H9 (cell line): ENCODE data around the gene CYP24A1. TPM values are rescaled to one million over a fixed set of nuclear protein-coding genes. Genes with fewer than 3 reads are reported as not detected.

Experiments
- DNase-seq: peaks from one replicate; pipeline ENCODE4 v3.0.0-alpha.2; 2017
- H2AFZ ChIP-seq: one replicate; pipeline ENCODE4 v1.6.1; 2013; ENCODE audit warnings: mild to moderate bottlenecking, low read length, control low read depth, moderate library complexity
- H2AK5ac ChIP-seq: 2 replicates; pipeline ENCODE4 v1.6.1; 2013; ENCODE audit warnings: low read length, control low read depth, mixed read lengths; ENCODE audit not compliant: insufficient read length
- H2BK120ac ChIP-seq: one replicate; pipeline ENCODE4 v1.6.1; 2013; ENCODE audit warnings: low read depth, mild to moderate bottlenecking, low read length, control low read depth, inconsistent platforms; ENCODE audit not compliant: poor library complexity, severe bottlenecking
- H2BK12ac ChIP-seq: 2 replicates; pipeline ENCODE4 v1.6.1; 2013; ENCODE audit warnings: low read length, control low read depth, mixed read lengths, low read depth; ENCODE audit not compliant: insufficient read length
- H2BK15ac ChIP-seq: 2 replicates; pipeline ENCODE4 v1.6.1; 2013; ENCODE audit warnings: low read depth, low read length, control low read depth
- H2BK20ac ChIP-seq: one replicate; pipeline ENCODE4 v1.6.1; 2013; ENCODE audit warnings: low read depth, mild to moderate bottlenecking, low read length, control low read depth, inconsistent platforms; ENCODE audit not compliant: poor library complexity, severe bottlenecking
- H2BK5ac ChIP-seq: 2 replicates; pipeline ENCODE4 v1.6.1; 2013; ENCODE audit warnings: low read length, control low read depth, mixed read lengths; ENCODE audit not compliant: insufficient read length
- H3K14ac ChIP-seq: 2 replicates; pipeline ENCODE4 v1.6.1; 2013; ENCODE audit warnings: low read length, control low read depth; ENCODE audit not compliant: insufficient read depth
- H3K18ac ChIP-seq: 2 replicates; pipeline ENCODE4 v1.6.1; 2013; ENCODE audit warnings: low read depth, mild to moderate bottlenecking, mixed read lengths, low read length, control low read depth; ENCODE audit not compliant: insufficient read length
- H3K23ac ChIP-seq: 2 replicates; pipeline ENCODE4 v1.6.1; 2013; ENCODE audit warnings: low read length, control low read depth, mixed read lengths, low read depth; ENCODE audit not compliant: insufficient read length
- H3K23me2 ChIP-seq: 2 replicates; pipeline ENCODE4 v1.6.1; 2013; ENCODE audit warnings: low read depth, mild to moderate bottlenecking, mixed read lengths, low read length, control low read depth; ENCODE audit not compliant: insufficient read length, poor library complexity, severe bottlenecking
- H3K27ac ChIP-seq: 2 replicates; pipeline ENCODE4 v1.5.1; 2013; ENCODE audit warnings: low read length, control low read depth, mixed read lengths, low read depth; ENCODE audit not compliant: insufficient read length
- H3K27me3 ChIP-seq: 2 replicates; pipeline ENCODE4 v1.6.1; 2013; ENCODE audit warnings: low read length, control low read depth, inconsistent platforms; ENCODE audit not compliant: insufficient read depth
- H3K4ac ChIP-seq: 2 replicates; pipeline ENCODE4 v1.6.1; 2013; ENCODE audit warnings: low read depth, mild to moderate bottlenecking, control low read depth, inconsistent platforms, low read length, moderate library complexity
- H3K4me1 ChIP-seq: 2 replicates; pipeline ENCODE4 v1.6.1; 2013; ENCODE audit warnings: low read length, control low read depth, inconsistent platforms; ENCODE audit not compliant: insufficient read depth
- H3K4me2 ChIP-seq: 2 replicates; pipeline ENCODE4 v1.6.1; 2013; ENCODE audit warnings: low read length, control low read depth, mixed read lengths; ENCODE audit not compliant: insufficient read length, insufficient read depth
- H3K56ac ChIP-seq: 2 replicates; pipeline ENCODE4 v1.6.1; 2013; ENCODE audit warnings: low read depth, mild to moderate bottlenecking, mixed read lengths, low read length, control low read depth; ENCODE audit not compliant: insufficient read length
- H3K79me1 ChIP-seq: 2 replicates; pipeline ENCODE4 v1.6.1; 2013; ENCODE audit warnings: low read depth, mild to moderate bottlenecking, moderate library complexity, low read length, control low read depth, inconsistent platforms; ENCODE audit not compliant: insufficient read depth, poor library complexity, severe bottlenecking
- H3K79me2 ChIP-seq: 2 replicates; pipeline ENCODE4 v1.6.1; 2013; ENCODE audit warnings: low read length, control low read depth, inconsistent platforms; ENCODE audit not compliant: insufficient read depth
- H3K9ac ChIP-seq: 2 replicates; pipeline ENCODE4 v1.6.1; 2013; ENCODE audit warnings: low read length, control low read depth, mixed read lengths; ENCODE audit not compliant: insufficient read length; ENCODE audit errors: extremely low read depth
- H3K9me3 ChIP-seq: one replicate; pipeline ENCODE4 v1.6.1; 2013; ENCODE audit warnings: low read depth, low read length, inconsistent platforms; ENCODE audit not compliant: control insufficient read depth
- H3T11ph ChIP-seq: one replicate; pipeline ENCODE4 v1.6.1; 2013; ENCODE audit warnings: mild to moderate bottlenecking, low read length, control low read depth, inconsistent platforms
- H4K20me1 ChIP-seq: one replicate; pipeline ENCODE4 v1.6.1; 2013; ENCODE audit not compliant: control insufficient read depth, insufficient read length, insufficient read depth
- H4K5ac ChIP-seq: 2 replicates; pipeline ENCODE4 v1.6.1; 2013; ENCODE audit warnings: low read depth, mild to moderate bottlenecking, mixed read lengths, low read length, control low read depth; ENCODE audit not compliant: insufficient read length
- H4K8ac ChIP-seq: replicated peaks from 2 replicates; pipeline ENCODE4 v1.6.1; 2013; ENCODE audit warnings: low read length, control low read depth, mixed read lengths, low read depth; ENCODE audit not compliant: insufficient read length
- H4K91ac ChIP-seq: 2 replicates; pipeline ENCODE4 v1.6.1; 2013; ENCODE audit warnings: low read depth, mild to moderate bottlenecking, moderate library complexity, mixed read lengths, low read length, control low read depth; ENCODE audit not compliant: insufficient read length
- H3K27ac Mint-ChIP-seq, 3 experiments: 2 replicates in 2 of 3; 3 replicates in 1 of 3; pipeline ENCODE4 v1.8.0; 2020 to 2021; ENCODE audit warnings: mixed read lengths in 3 of 3, mild to moderate bottlenecking in 1 of 3, moderate library complexity in 1 of 3
- H3K27me3 Mint-ChIP-seq: 2 replicates; pipeline ENCODE4 v1.8.0; 2021; ENCODE audit warnings: low read depth, mild to moderate bottlenecking, moderate library complexity, mixed read lengths
- H3K36me3 Mint-ChIP-seq, 3 experiments: 2 replicates in 2 of 3; 3 replicates in 1 of 3; pipeline ENCODE4 v1.8.0; 2020 to 2021; ENCODE audit warnings: low read depth in 3 of 3, mixed read lengths in 3 of 3; ENCODE audit not compliant: insufficient read depth in 1 of 3
- H3K4me1 Mint-ChIP-seq, 2 experiments: 2 replicates each; pipeline ENCODE4 v1.8.0; 2020; ENCODE audit warnings: mixed read lengths in 2 of 2
- H3K4me3 Mint-ChIP-seq, 2 experiments: 2 replicates in 1 of 2; 3 replicates in 1 of 2; pipeline ENCODE4 v1.8.0; 2020 to 2021; ENCODE audit warnings: mild to moderate bottlenecking in 2 of 2, mixed read lengths in 2 of 2, moderate library complexity in 1 of 2
- H3K9me3 Mint-ChIP-seq, 2 experiments: 2 replicates in 1 of 2; 3 replicates in 1 of 2; pipeline ENCODE4 v1.8.0; 2020; ENCODE audit warnings: mild to moderate bottlenecking in 2 of 2, mixed read lengths in 2 of 2, moderate library complexity in 1 of 2
- CTCF ChIP-seq: fragments of 200-600 bp; sonication (generic); conservative IDR thresholded peaks from 3 replicates; pipeline ENCODE4 v1.8.0; 2021; ENCODE audit warnings: antibody characterized with exemption, mild to moderate bottlenecking
- WGBS: extraction: QIAGEN DNeasy Blood & Tissue Kit; methylation state at CpG from one replicate; pipeline ENCODE4 v1.1.7; 2013; ENCODE audit warnings: missing lambda C conversion rate, low lambda C conversion rate, mixed read lengths; ENCODE audit not compliant: insufficient read length; ENCODE audit errors: extremely low coverage; 5-methylcytosine and 5-hydroxymethylcytosine counted together
- total RNA-seq: library from RNA; stranded (reverse); gene quantifications from 2 replicates; pipeline ENCODE4 v1.2.1, GENCODE V29; 2021

CYP24A1 gene
- total RNA-seq, 1 experiment from 2014 or later: not detected

GRCh38 chr20:54165014-54165413 lies 8.8 kb downstream of the CYP24A1 start:
- no peak overlapping the region for H3T11ph ChIP-seq
- H3K4me1 ChIP-seq: no peaks in the 10 kb centered on the region
- Mint-ChIP-seq H3K27me3 (peaks cover 28% of the 10 kb centered on the region), H3K4me1 (peaks cover 0 to 5% of the 10 kb centered on the region in 2 experiments; a peak in 1 of 4 replicates), H3K9me3 (no peaks in the 10 kb centered on the region; a peak in 1 of 5 replicates), H3K4me3 (no peak overlapping the region), H3K27ac (no peak overlapping the region), H3K36me3 (no peaks in the 10 kb centered on the region)
- no peak overlapping the region for H3K18ac ChIP-seq
- H4K91ac ChIP-seq: no peak overlapping the region
- no peak overlapping the region for H2BK15ac ChIP-seq
- no peak overlapping the region for H3K27ac ChIP-seq
- no peak overlapping the region for H2AFZ ChIP-seq
- no CpG with 5 or more reads among the region's 9 CpGs for WGBS
- no peaks in the 10 kb centered on the region for H3K23me2 ChIP-seq
- TF ChIP-seq CTCF: no peak
- H3K23ac ChIP-seq: no peak overlapping the region
- H3K56ac ChIP-seq: no peak overlapping the region
- no peak overlapping the region for H3K9ac ChIP-seq
- H2BK5ac ChIP-seq: no peak overlapping the region
- H4K20me1 ChIP-seq: no peaks in the 10 kb centered on the region
- no peak overlapping the region for H4K8ac ChIP-seq
- no peak overlapping the region for H3K14ac ChIP-seq
- no peak overlapping the region for H2BK12ac ChIP-seq
- H2BK20ac ChIP-seq: no peak overlapping the region
- no peaks in the 10 kb centered on the region for H3K79me2 ChIP-seq
- no peaks in the 10 kb centered on the region for H3K9me3 ChIP-seq
- DNase-seq: no peak
- no peak overlapping the region for H2BK120ac ChIP-seq
- no peaks in the 10 kb centered on the region for H3K27me3 ChIP-seq
- no peak overlapping the region for H2AK5ac ChIP-seq
- no peaks in the 10 kb centered on the region for H3K79me1 ChIP-seq
- no peak overlapping the region for H3K4me2 ChIP-seq
- H3K4ac ChIP-seq: no peak overlapping the region
- no peak overlapping the region for H4K5ac ChIP-seq
